ENCODE results near the gene BAIAP3. TPM values are rescaled to one million over a fixed set of nuclear protein-coding genes. Genes with fewer than 3 reads are reported as not detected.

The BAIAP3 gene
- total RNA-seq, 2 experiments from 2014 or later, result 19.6 to 21.5 TPM

- intact Hi-C loops (cut with DNase I, micrococcal nuclease), result no loop called here
- peaks cover 4% of the 10 kb centered on the region for H3K4me1 Mint-ChIP-seq (ENCODE audit: low read depth)
These were observed 41.2 kb downstream of the BAIAP3 start for GRCh38 chr16:1374418-1375297.

GRCh38 chr16:1375298-1375640, 41.8 kb downstream of the BAIAP3 start:
- Mint-ChIP-seq H3K4me3 (no peak overlapping the region), H3K27me3 (no peaks in the 10 kb centered on the region), H3K4me1 (ENCODE audit: low read depth) (peaks cover 9% of the 10 kb centered on the region), H3K36me3 (ENCODE audit: low read depth) (peaks cover 21% of the 10 kb centered on the region), H3K9me3 (no peaks in the 10 kb centered on the region), H3K27ac (no peak overlapping the region)
- ChIA-PET CTCF (no interaction called here), POLR2A (no interaction called here)
- H3K27me3 ChIP-seq (ENCODE audit: control insufficient read depth in 1 of 2, insufficient read depth in 2 of 2, low read length in 2 of 2), result no peaks in the 10 kb centered on the region
- DNase-seq, result no peak
- no peaks in the 10 kb centered on the region for H3K9me3 ChIP-seq (ENCODE audit: control insufficient read depth in 1 of 2, insufficient read depth in 1 of 2, low read length in 2 of 2)
- ATAC-seq (ENCODE audit: poor library complexity), result no peak
- no peak for TF ChIP-seq CTCF (IDR thresholded peaks at IDR 0.05)
- H3K4me1 ChIP-seq (ENCODE audit: insufficient read depth, low read length), result peaks cover 21% of the 10 kb centered on the region
- peaks cover 31% of the 10 kb centered on the region for H3K36me3 ChIP-seq (ENCODE audit: insufficient read depth, low read length)
- no peak overlapping the region for H3K27ac ChIP-seq (ENCODE audit: low read depth in 1 of 2, low read length in 2 of 2)
- no peak overlapping the region for H3K4me3 ChIP-seq (ENCODE audit: low read length)
- intact Hi-C loops (cut with DNase I, micrococcal nuclease), result no loop called here

More at GRCh38 chr16:1374418-1375297, 41.2 kb downstream of the BAIAP3 start:
- Histone ChIP-seq H3K27me3 (ENCODE audit: control insufficient read depth in 1 of 2, insufficient read depth in 2 of 2, low read length in 2 of 2) (no peaks in the 10 kb centered on the region), H3K4me1 (ENCODE audit: insufficient read depth, low read length) (peaks cover 14% of the 10 kb centered on the region), H3K27ac (ENCODE audit: low read depth in 1 of 2, low read length in 2 of 2) (no peak overlapping the region), H3K36me3 (ENCODE audit: insufficient read depth, low read length) (peaks cover 36% of the 10 kb centered on the region), H3K9me3 (ENCODE audit: control insufficient read depth in 1 of 2, insufficient read depth in 1 of 2, low read length in 2 of 2) (no peaks in the 10 kb centered on the region), H3K4me3 (ENCODE audit: low read length) (no peak overlapping the region)
- Mint-ChIP-seq H3K9me3 (no peaks in the 10 kb centered on the region), H3K4me3 (no peak overlapping the region), H3K27me3 (no peaks in the 10 kb centered on the region), H3K36me3 (ENCODE audit: low read depth) (peaks cover 19% of the 10 kb centered on the region), H3K27ac (no peak overlapping the region)
- no peak for ATAC-seq (ENCODE audit: poor library complexity)
- ChIA-PET POLR2A (no interaction called here), CTCF (no interaction called here)
- TF ChIP-seq CTCF (IDR thresholded peaks at IDR 0.05), result no peak
- no peak for DNase-seq

GRCh38 chr16:1375741-1376410, 42.4 kb downstream of the BAIAP3 start:
- Histone ChIP-seq H3K27me3 (ENCODE audit: control insufficient read depth in 1 of 2, insufficient read depth in 2 of 2, low read length in 2 of 2) (no peaks in the 10 kb centered on the region), H3K4me1 (ENCODE audit: insufficient read depth, low read length) (peaks cover 23% of the 10 kb centered on the region), H3K36me3 (ENCODE audit: insufficient read depth, low read length) (peaks cover 30% of the 10 kb centered on the region), H3K27ac (ENCODE audit: low read depth in 1 of 2, low read length in 2 of 2) (no peak overlapping the region), H3K9me3 (ENCODE audit: control insufficient read depth in 1 of 2, insufficient read depth in 1 of 2, low read length in 2 of 2) (no peaks in the 10 kb centered on the region), H3K4me3 (ENCODE audit: low read length) (no peak overlapping the region)
- H3K4me3 Mint-ChIP-seq, result no peak overlapping the region
- ATAC-seq (ENCODE audit: poor library complexity) (no peak), DNase-seq (no peak)
- H3K36me3 Mint-ChIP-seq (ENCODE audit: low read depth), result peaks cover 19% of the 10 kb centered on the region
- H3K27ac Mint-ChIP-seq, result no peak overlapping the region
- H3K27me3 Mint-ChIP-seq, result no peaks in the 10 kb centered on the region
- H3K4me1 Mint-ChIP-seq (ENCODE audit: low read depth), result peaks cover 9% of the 10 kb centered on the region
- CTCF ChIA-PET, result no interaction called here
- POLR2A ChIA-PET, result no interaction called here
- intact Hi-C loops (cut with DNase I, micrococcal nuclease), result no loop called here
- H3K9me3 Mint-ChIP-seq, result no peaks in the 10 kb centered on the region
- TF ChIP-seq CTCF (IDR thresholded peaks at IDR 0.05), result no peak

Data from CD4-positive, alpha-beta T cell (primary cell).